SIG-M5 treated with dmso at 0.1 percent for 504 hours (cell line): Measurements from ENCODE around the gene MRPL24.
"Not testable (repeated sequence)": the region's sequence is repeated elsewhere in the genome, so short reads cannot be mapped to it uniquely, and the experiment has no call there.

Source experiments
- DNase-seq: peaks from one replicate; lab custom pipeline; 2025; ENCODE audit not compliant: unreplicated experiment; lab: John Stamatoyannopoulos, UW

MRPL24 gene

GRCh38 chr1:156740741-156741480 lies at the start of gene MRPL24:
Gene MRPL24 (minus strand): TSS chr1:156741088. CDS start chr1:156738704, 2,384 bp downstream.
- peak; percentile 100 for DNase-seq

GRCh38 chr1:156789621-156790318 lies 48.9 kb upstream of the MRPL24 start:
- DNase-seq: no peak

GRCh38 chr1:156788136-156788535 lies 47.2 kb upstream of the MRPL24 start:
- DNase-seq: no peak

- no peak for DNase-seq
Measured at GRCh38 chr1:156786640-156787039, 45.8 kb upstream of the MRPL24 start.

DNA sequence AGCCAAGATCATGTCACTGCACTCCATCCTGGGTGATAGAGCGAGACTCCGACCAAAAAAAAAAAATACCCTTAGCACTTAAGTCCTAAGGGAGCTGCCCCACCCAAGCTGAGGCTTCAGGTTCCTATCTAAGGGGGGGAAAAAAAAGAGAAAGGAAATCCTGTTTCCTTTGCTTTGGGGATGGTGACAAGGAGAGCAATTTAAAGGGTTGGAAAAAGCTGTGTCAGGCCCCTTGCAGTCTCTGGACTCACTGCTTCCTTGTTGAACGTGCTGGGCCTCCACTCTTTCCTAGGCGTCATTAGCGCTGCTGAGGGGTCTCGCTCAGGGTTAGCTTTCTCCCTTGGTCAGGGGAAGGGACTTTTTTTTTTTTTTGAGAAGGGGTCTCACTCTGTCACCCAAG lies 44.6 kb upstream of the MRPL24 start:
- DNase-seq: no peak

- no peak for DNase-seq
Measured at GRCh38 chr1:156781585-156782186, 40.8 kb upstream of the MRPL24 start.

DNA sequence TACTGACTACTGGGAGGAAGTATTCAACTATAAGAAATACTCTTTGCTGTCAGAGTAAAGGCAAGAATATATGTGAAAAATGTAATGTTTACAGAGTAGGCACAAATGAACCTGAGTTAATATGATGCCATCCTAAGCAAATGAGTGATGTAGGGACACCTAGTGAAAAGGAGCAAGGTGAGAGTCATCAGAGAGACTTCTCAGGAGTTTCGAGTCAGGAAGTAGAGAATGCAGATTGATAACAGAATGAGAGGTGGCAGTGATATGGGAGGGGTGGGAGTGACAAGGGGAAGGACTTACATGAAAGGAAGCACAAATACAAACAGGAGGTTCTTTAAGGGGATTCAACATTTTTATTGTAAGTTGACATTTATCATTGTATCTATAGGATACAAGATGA lies 36.7 kb upstream of the MRPL24 start:
- DNase-seq: no peak

GRCh38 chr1:156776942-156777341 lies 36.1 kb upstream of the MRPL24 start:
- no peak for DNase-seq

DNA sequence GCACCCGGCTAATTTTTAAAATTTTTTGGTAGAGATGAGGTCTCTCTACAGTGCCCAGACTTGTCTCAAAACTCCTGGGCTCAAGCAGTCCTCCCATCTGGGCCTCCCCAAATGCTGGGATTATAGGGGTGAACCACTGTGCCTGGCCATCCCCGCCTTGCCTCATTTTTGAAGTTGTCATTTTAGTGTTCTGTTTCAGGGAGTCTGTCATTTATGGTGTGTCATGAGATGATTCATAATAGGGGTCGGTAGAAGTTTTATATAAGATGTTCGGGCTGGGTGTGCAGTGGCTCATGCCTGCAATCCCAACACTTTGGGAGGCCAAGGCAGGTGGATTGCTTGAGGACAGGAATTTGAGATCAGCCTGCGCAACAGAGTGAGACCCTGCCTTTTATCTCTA lies 34.9 kb upstream of the MRPL24 start:
- no peak for DNase-seq

GRCh38 chr1:156773607-156774006 lies 32.7 kb upstream of the MRPL24 start:
- no peak for DNase-seq

DNA sequence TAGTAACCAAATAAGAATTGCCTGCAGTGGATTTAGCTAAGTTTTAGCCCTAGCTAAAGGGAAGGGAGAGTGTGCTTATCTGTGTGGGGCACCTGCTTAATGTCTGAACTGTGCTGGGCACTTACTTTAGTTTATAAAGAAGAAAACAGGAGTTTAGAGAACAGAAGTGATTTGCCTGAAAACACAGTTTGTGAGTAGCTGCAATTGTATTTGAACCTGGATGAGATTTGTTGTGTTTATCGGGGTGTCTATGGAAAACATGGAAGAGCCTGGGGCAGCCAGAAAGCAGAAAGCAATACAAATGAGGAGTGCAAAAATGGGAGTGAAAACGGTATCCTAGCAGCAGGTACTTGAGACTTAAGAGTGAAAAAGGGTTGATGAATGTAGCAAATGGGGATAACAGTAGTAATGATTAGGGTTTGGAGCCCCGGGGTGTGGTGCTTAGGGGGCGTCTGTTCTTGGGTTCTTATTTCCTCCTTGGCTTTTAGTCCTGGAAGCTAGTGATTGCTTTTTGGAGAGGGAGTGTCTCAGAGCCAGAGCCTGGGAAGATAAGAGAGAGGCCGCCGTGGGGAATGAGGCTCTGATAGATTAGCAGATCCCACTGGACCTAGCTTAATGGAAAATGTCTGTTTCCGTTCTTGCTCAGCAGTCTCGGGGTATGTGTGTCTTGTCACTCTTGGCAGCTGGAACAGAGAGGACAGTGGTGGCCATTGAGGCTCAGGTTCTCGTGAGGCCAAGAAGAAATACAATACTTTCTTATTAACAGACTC lies 32.0 kb upstream of the MRPL24 start:
- DNase-seq: no peak

GRCh38 chr1:156772222-156772621 lies 31.3 kb upstream of the MRPL24 start:
- no peak for DNase-seq

GRCh38 chr1:156768610-156769295 lies 27.9 kb upstream of the MRPL24 start:
- DNase-seq: no peak

DNA sequence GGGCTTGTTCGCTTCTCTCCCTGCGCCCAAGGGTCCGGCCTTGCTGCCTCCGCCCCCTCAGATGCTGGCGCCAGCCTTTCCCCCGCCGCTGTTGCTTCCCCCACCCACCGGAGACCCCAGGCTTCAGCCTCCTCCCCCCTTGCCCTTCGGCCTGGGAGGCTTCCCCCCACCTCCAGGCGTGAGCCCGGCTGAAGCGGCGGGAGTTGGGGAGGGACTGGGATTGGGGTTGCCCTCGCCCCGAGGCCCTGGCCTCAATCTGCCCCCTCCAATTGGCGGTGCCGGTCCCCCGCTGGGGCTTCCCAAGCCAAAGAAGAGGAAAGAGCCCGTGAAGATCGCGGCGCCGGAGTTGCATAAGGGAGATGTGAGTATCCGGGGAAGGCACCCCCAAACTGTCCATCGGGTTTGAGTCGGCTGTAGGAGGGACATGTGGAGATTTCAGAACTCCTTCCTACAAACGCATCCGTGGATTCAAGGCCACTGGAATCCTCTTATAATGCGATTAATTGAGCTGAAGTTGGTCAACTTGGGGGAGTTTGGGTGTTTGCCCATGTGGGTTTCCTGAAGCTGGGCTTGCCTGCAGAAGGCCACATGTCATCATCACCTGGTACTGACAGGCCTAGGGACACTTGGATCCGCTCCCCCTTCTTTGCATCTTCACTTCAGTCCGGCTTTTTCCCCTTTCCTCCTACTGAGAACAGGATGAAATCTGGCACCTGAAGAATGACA lies 27.2 kb upstream of the MRPL24 start:
- DNase-seq: peak; percentile 49

DNA sequence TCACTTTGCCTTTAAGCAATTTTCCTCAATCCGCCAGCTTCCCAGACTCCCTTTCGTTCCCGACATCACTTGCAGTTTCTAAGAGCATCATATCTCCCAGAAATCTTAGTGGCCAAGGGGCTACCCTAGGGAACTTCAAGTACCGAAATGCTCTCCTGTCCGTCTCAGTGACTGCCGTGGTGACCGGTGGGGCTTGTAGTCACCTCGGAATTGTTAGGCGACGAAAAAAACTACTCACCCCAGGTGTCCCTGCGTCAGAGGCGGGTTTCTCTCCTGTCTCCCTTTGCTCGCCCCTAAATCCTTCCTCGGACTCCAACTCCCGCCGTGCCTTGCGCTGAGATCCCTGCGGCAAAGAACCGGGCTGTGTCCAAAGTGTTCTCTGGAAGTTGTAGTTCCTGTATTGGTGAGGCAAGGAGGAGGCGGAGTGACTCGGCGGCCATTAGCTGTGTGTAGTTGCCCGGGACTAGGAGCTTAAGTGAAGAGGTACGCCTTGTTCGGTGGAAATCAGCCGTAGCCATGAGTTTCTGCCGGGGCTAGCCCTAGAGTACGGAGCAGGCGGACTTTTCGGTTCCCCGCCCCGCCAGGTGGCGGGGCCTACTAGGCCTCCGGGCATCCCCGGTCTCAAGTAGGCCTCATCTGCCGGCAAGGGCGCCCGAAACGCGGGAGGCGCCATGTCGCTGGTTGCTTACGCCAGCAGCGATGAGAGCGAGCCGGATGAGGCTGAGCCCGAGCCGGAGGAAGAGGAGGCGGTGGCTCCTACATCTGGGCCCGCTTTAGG lies 26.4 kb upstream of the MRPL24 start, which contains the start of gene PRCC:
Gene PRCC, plus strand, starts transcription at position 435 of the 778 bp plus-strand sequence. Its CDS starts 237 bp downstream, at position 672.
- peak; percentile 100 for DNase-seq

- no peak for DNase-seq
Measured at GRCh38 chr1:156766298-156767100, 25.6 kb upstream of the MRPL24 start.

DNA sequence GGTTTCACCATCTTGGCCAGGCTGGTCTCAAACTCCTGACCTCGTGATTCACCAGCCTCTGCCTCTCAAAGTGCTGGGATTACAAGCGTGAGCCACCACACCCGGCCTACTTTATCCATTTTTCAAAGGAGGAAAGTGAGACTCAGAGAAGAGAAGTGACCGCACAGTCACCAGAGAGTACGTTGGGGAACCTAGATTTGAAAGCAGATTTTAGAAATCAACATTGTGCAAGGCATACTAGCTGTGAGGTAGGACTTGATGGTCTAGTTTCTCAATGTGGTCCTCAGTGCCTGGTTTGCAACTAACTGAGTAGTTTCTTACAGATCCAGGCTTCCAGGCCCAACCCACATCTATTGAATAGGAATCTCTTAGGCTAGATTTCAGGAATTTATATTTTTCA lies 24.8 kb upstream of the MRPL24 start:
- DNase-seq: peak; percentile 89

- DNase-seq: not testable (repeated sequence)
Measured at GRCh38 chr1:156765136-156765535, 24.2 kb upstream of the MRPL24 start.

- DNase-seq: no peak
Measured at GRCh38 chr1:156760796-156761104, 19.9 kb upstream of the MRPL24 start.
